ENCODE results near the gene DENND1C.

DNA sequence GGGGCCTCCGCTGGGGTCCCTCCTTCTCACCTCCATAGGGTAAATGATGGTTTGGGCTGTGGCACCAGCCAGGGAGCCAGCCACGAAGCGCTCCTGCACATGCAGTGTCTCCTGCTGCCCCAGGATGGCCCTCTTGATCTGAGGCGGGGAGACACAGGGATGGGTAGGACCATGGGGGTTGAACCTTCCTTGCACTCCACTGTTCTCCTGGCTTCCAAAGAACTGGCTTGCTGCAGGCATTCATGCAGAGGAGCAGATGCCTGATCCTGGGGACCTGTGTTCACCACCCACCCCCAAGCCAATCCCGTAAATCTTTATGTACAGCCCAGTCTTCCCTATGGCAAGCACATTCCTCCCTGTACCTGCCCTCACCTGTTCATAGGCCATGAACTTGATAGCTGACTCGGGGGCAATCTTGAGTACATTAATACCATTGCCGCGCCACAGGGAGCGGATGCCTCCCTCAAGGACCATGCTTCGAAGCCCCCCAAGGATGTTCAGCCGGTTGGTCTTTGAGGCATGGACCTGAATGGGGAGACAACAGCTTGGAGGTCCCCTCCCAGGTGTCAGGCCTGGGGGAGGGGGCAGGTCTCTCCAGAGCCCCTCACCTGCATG is 27.5 kb downstream of the DENND1C start:
- TF ChIP-seq, protein P1, sequence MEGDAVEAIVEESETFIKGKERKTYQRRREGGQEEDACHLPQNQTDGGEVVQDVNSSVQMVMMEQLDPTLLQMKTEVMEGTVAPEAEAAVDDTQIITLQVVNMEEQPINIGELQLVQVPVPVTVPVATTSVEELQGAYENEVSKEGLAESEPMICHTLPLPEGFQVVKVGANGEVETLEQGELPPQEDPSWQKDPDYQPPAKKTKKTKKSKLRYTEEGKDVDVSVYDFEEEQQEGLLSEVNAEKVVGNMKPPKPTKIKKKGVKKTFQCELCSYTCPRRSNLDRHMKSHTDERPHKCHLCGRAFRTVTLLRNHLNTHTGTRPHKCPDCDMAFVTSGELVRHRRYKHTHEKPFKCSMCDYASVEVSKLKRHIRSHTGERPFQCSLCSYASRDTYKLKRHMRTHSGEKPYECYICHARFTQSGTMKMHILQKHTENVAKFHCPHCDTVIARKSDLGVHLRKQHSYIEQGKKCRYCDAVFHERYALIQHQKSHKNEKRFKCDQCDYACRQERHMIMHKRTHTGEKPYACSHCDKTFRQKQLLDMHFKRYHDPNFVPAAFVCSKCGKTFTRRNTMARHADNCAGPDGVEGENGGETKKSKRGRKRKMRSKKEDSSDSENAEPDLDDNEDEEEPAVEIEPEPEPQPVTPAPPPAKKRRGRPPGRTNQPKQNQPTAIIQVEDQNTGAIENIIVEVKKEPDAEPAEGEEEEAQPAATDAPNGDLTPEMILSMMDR (IDR thresholded peaks at IDR 0.05) = no peak
- TF ChIP-seq POLR2A (IDR thresholded peaks at IDR 0.05) = no peak

Measured in right lobe of liver (tissue), 4 donors.